ENCODE results near the gene MGAT5B.

MGAT5B gene

DNA sequence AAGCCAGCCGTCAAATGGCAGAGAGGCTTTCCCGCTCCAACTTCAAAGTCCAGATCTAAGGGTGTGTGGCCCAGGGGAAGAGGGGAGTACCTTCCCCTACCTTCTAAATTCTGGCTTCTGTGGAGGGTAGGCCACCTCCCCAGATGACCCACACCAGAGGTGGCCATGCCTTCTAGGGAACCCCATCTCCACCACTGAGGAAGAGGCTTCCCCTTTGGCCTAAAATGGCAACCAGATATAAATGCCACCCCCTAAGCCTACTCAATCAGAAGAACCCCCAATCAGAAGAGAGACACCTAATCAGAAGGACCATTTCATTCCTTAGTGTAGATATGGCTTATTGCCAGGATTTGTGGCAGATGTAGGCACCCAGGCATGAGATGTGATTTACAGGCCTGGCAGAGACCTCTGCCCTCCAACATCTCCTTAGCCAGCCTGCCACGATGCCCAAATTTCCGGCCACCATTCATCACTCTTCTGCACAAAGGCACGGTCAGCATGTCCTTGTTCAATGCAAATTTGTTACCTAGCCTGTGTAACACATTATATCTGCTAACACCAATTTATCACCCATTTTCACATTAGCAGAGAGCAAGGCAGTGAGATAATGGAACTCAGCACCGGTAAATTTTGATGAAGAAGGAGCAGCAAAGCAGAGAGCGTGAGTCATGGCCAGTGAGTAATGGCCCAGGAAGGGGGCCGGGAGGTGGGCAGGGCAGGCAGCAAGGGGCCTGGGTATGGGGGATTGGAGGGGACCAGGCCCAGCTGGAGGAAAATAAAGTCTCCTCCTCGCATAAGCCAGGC is 1.2 kb upstream of the MGAT5B start:
- Mint-ChIP-seq H3K4me1 (peaks cover 6% of the 10 kb centered on the region), H3K4me3 (peak overlapping the region; percentile 59), H3K27ac (no peak overlapping the region), H3K27me3 (peaks cover 9% of the 10 kb centered on the region), H3K36me3 (no peaks in the 10 kb centered on the region), H3K9me3 (no peaks in the 10 kb centered on the region)

DNA sequence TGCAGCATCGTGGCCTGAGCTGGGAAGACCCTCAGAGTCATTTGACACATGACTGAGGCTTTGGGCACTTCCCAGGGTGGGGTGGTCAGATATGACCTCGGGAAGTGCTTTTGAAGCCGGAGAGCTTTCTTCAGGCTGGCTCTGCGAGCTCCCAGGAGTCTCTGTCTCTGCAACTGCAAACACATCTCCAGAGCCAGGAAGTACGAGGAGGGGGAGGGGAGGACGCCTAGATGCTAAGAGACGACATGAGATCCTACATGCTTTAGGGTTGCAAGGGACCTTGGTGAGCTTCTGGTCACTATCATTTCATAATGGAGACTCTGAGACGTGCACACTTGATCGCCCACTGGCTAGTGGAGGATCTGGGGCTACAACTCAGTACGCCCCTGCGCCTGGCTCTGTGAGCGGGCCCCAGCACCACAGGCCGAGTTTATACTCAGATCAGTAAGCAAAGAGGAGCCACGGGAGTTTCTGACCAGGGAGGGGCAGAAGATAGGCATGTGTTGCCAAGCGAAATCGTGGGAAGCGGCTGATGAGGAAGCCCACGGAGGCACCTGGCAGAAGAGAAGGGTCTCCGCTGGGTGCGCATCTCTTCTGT is 527 bp upstream of the MGAT5B start:
- Mint-ChIP-seq H3K27me3 (peaks cover 9% of the 10 kb centered on the region), H3K4me3 (peak overlapping the region; percentile 59), H3K4me1 (peaks cover 6% of the 10 kb centered on the region), H3K27ac (no peak overlapping the region), H3K9me3 (no peaks in the 10 kb centered on the region), H3K36me3 (no peaks in the 10 kb centered on the region)

DNA sequence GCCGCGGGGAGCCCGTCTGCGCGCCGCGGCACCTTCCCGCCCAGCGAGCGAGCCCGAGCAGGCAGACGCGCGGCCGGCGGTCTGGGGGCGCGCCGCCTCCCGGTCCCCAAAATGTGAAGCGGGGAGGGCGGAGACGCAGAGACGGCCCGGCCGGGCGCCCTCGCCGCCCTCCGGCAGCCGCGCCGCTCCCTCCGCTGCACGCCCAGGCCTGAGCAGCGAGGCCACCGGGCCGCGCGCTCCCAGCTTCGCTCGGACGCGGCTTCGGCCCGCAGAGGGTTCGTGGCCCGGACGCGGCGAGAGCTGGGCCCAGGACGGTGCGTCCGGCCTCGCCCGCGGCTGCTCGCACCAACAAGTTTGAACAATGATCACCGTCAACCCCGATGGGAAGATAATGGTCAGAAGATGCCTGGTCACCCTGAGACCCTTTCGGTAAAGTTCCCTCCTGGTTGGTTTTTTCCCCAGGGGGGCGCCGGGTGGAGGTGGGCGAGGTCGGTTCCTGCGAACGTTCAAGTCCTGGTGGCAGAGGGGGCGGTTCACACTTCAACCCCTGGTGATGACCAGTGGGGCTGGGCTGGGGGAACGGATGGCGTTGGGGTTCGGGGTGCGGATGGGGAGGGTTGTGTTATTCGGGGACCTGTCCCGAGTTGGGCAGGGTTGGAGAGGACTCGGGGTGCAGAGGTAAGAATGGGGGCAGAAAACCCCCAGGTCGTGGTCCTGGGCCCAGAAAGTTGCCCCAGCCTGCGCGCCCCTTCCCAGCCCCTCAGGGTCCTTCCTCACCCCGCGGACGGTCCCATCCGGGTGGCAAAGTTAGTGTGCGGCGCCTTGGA is 678 bp downstream of the MGAT5B start:
- H3K27ac Mint-ChIP-seq, result no peak overlapping the region
- H3K4me1 Mint-ChIP-seq, result peaks cover 6% of the 10 kb centered on the region
- H3K27me3 Mint-ChIP-seq, result peaks cover 9% of the 10 kb centered on the region
- H3K9me3 Mint-ChIP-seq, result no peaks in the 10 kb centered on the region
- H3K36me3 Mint-ChIP-seq, result no peaks in the 10 kb centered on the region
- peak overlapping the region; percentile 70 for H3K4me3 Mint-ChIP-seq

DNA sequence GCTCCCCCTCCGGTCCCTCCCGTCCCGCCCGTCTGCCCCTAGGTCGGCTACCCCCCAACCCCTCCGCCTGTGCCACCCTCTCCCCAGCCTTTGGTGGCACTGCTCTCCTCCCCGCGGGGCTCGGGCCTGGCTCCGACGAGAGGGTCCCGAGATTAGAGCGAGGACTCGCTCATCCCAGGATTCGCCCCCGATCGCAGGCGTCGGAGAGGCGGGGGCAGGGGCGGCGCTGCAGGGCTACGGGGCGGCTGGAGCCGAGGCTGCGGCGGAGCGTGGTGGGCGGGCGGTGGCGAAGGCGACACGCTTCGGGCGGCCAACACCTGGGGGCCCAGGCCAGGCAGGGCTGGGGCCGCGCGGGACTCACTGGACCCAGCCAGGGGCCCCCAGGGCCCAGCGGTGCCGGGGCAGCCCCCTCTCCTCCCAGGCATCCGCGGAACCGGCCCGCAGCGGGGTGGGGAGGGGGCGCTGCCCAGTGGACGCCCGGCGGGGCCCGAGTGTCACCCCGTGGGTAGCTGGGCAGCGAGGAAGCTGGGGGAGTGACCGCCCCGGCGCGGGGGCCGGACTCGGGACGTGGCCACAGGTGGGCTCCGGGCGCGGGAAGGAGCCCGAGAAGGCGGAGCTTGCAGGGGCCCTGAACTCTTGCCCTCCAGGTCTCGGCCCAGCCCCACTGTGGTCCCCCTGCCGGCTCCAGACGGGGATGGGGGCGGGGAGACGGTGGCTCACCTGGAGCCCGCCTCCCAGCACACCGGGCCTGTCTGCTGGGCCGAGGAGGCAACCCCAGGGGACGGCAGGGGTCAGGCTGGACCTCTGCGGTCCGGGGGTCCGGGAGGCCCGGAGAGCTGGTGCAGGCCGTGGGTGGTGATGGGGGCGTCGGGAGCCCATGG is 1.5 kb downstream of the MGAT5B start:
- H3K27ac Mint-ChIP-seq, result no peak overlapping the region
- peaks cover 9% of the 10 kb centered on the region for H3K27me3 Mint-ChIP-seq
- H3K4me1 Mint-ChIP-seq, result peaks cover 6% of the 10 kb centered on the region
- H3K4me3 Mint-ChIP-seq, result no peak overlapping the region
- no peaks in the 10 kb centered on the region for H3K9me3 Mint-ChIP-seq
- no peaks in the 10 kb centered on the region for H3K36me3 Mint-ChIP-seq

DNA sequence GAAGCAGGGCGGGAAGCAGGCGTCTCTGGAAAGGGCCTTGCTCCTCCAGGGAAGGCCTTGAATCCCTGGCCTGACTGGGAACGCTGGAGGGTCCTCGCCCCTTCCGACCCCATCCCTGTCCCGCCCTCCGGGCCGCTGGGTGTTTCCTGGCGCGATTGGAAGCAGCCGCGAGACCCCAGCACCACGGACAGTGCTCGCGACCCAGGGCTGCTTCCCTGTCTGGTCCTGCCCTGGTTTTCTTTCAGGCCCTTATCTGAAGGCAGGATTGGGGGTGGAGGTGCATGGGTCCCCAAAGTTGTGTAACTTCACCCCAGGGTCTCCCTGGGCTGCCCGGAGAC is 2.1 kb downstream of the MGAT5B start:
- Mint-ChIP-seq H3K27ac (no peak overlapping the region), H3K27me3 (peaks cover 9% of the 10 kb centered on the region), H3K4me1 (peaks cover 6% of the 10 kb centered on the region), H3K4me3 (no peak overlapping the region), H3K36me3 (peaks cover 1% of the 10 kb centered on the region), H3K9me3 (peaks cover 2% of the 10 kb centered on the region)

DNA sequence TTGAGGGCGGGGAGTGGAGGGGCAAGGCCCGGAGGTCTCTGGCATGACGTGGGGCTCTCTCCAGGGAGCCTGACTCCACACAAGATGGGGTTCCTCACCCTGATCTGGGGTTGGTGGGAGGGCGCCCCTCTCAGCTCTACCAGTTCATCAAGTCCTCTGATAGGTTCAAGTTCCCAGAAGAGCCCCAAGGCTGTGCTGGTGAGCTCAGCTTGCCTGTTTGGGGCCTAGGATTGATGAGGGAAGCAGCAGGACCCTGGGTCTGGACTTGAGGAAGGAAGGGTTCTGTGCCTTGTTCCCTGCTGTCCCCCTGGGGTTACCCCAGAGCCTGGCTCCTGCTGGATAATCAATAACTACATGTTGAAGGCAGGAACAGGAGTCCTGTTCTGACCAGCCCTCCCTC is 3.5 kb downstream of the MGAT5B start:
- no peak overlapping the region for H3K4me3 Mint-ChIP-seq
- peaks cover 9% of the 10 kb centered on the region for H3K27me3 Mint-ChIP-seq
- H3K4me1 Mint-ChIP-seq, result peaks cover 6% of the 10 kb centered on the region
- H3K27ac Mint-ChIP-seq, result no peak overlapping the region
- peaks cover 2% of the 10 kb centered on the region for H3K36me3 Mint-ChIP-seq
- H3K9me3 Mint-ChIP-seq, result peaks cover 7% of the 10 kb centered on the region

DNA sequence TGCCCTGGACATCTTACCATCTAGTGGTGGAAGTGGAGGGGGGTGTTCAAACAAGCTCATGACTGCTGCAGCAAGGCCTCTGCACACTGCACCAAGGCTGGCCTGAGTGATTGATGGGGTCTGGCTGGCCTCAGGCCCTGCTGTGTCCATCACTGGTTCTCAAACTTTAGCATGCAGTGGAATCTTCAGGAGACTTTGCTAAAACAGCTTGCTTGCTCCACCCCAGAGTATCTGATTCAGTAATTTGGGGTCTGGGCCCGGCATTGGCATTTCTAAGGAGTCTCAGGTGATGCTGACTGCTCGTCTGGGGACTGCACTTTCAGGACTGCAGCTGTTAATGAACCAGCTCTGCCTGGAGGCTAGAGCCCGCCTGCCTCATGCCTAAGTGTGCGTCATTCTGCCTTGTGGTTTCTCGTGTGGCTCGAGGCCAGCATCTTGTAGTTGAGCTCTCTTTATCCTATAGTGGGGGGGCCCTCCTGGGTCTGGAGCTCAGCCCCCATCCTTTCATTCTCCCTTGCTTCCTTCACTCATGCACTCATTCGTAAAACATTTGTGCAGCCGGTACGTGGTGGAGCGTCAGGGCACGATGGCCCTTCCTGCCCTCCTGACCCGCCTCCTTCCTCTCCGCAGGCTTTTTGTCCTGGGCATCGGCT is 4.1 kb downstream of the MGAT5B start:
- Mint-ChIP-seq H3K27ac (no peak overlapping the region), H3K27me3 (peaks cover 7% of the 10 kb centered on the region), H3K36me3 (peaks cover 2% of the 10 kb centered on the region), H3K9me3 (peaks cover 7% of the 10 kb centered on the region), H3K4me1 (peaks cover 6% of the 10 kb centered on the region), H3K4me3 (no peak overlapping the region)

DNA sequence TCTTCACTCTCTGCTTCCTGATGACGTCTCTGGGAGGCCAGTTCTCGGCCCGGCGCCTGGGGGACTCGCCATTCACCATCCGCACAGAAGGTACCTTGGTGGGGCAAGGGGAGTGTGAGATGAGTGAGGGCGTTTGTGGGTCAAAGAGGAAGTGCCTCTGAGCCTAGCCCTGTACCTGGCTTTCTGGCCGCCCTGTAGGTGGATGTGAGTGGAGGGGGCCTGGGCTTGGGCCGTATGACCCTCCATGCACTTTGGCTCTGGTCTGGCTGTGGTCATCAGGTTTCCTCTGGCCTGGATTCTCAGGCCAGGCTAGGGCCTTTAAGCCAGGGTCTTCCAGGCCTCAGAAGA is 4.6 kb downstream of the MGAT5B start:
- no peak overlapping the region for H3K27ac Mint-ChIP-seq
- peaks cover 7% of the 10 kb centered on the region for H3K9me3 Mint-ChIP-seq
- peaks cover 5% of the 10 kb centered on the region for H3K27me3 Mint-ChIP-seq
- peaks cover 2% of the 10 kb centered on the region for H3K36me3 Mint-ChIP-seq
- H3K4me1 Mint-ChIP-seq, result peaks cover 1% of the 10 kb centered on the region
- H3K4me3 Mint-ChIP-seq, result no peak overlapping the region

DNA sequence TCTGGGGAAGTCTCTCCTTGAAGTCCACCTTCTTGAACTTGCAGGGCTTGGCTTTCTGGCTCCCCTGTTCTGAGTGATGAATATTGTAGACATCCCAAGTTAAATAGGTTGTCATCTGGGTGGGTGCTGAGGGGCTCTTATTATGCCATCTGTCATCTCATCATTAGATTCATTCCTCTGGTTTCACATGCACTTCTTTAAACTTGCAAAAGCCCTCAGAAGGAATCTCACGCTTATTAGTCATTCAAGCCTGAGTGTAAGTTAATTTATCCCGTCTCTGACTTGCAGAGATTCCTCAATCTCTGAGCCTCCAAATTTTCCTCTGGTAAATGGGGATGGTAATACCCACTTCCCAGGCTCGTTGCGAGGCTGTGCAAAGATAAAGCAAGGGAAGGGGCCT is 5.7 kb downstream of the MGAT5B start:
- peaks cover 7% of the 10 kb centered on the region for H3K9me3 Mint-ChIP-seq
- H3K36me3 Mint-ChIP-seq, result peaks cover 2% of the 10 kb centered on the region
- peaks cover 5% of the 10 kb centered on the region for H3K27me3 Mint-ChIP-seq
- H3K4me3 Mint-ChIP-seq, result no peak overlapping the region
- no peak overlapping the region for H3K27ac Mint-ChIP-seq
- H3K4me1 Mint-ChIP-seq, result no peaks in the 10 kb centered on the region

DNA sequence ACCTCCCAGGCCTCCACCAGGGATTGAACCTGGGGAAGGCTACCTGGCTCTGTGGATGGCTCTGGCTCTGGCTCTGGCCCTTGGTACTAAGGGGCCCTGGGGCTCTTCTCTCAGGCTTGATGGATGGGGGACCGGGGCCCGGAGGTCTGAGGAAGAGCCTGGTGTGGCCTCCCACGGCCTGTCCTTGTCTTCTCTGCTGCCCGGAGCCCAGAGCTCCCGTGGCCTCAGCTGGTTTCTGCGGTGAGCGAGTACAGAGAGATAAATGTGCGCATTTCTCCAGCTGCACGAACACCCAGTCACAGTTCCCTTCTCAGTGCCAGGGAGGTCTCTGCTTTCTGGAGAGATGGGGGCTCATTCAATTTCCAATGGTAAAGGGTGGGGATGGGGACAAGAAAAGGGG is 9.2 kb downstream of the MGAT5B start:
- Mint-ChIP-seq H3K4me3 (no peak overlapping the region), H3K4me1 (no peaks in the 10 kb centered on the region), H3K27me3 (no peaks in the 10 kb centered on the region), H3K27ac (no peak overlapping the region), H3K36me3 (peaks cover 2% of the 10 kb centered on the region), H3K9me3 (peaks cover 7% of the 10 kb centered on the region)

DNA sequence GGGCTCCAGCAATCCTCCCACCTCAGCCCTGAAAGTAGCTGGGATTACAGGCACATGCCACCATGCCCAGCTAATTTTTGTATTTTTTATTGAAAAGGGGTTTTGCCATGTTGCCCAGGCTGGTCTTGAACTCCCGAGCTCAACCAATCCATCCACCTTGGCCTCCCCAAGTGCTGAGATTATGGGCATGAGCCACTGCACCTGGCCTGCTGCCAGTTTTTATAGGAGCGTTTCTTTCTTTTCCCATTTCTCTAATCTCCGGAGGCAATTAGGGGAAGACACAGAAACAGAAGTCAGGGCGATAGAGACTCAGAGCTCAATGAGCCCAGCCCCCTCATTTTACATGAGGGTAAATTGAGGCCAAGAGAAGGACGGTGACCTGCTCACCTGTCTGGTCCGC is 10.4 kb downstream of the MGAT5B start:
- Mint-ChIP-seq H3K4me1 (no peaks in the 10 kb centered on the region), H3K36me3 (peaks cover 2% of the 10 kb centered on the region), H3K27me3 (no peaks in the 10 kb centered on the region)

DNA sequence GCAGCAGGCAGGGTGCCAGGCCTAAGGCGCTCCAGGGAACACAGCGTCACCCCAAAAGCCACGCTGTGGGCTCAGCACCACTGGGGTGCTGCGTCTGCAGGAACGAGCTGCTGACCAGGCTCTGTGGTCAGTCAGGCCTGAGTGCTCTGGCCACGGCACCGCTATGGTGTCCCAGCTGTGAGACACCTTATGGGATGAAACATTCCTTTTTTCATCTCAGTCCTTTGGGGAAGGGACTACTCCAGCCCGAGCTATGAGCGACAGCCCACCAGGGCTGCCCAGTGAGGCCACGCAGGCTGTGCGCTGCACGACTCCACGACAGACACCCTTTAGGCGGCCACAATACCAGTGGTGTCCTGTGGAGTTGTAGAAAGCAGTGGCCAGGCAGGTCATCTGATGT is 11.1 kb downstream of the MGAT5B start:
- Mint-ChIP-seq H3K27ac (no peak overlapping the region), H3K4me3 (no peak overlapping the region), H3K9me3 (peaks cover 7% of the 10 kb centered on the region), H3K36me3 (peaks cover 2% of the 10 kb centered on the region), H3K27me3 (no peaks in the 10 kb centered on the region), H3K4me1 (no peaks in the 10 kb centered on the region)

More for the DNA sequence above, 10.4 kb downstream of the MGAT5B start:
- peaks cover 7% of the 10 kb centered on the region for H3K9me3 Mint-ChIP-seq
- H3K4me3 Mint-ChIP-seq, result no peak overlapping the region
- no peak overlapping the region for H3K27ac Mint-ChIP-seq

DNA sequence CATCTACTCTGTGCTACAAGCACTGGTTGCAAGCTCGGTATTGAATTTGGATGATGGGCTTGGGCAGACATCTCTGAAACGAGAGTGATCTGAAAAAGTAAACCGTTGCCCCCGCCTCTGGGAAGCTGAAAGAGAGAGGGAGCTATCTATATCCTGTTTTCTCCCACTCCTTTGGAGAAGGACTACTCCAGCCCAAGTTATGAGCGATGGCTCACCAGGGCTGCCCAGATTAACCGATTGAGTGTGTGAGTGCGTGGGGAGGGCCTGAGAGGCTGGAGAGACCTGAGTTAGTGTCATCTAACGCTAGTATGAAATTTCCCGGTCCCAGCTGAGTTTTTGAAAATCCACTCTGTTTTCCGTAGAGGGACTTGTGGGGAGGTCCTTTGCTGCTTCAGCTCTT is 11.5 kb downstream of the MGAT5B start:
- Mint-ChIP-seq H3K27me3 (no peaks in the 10 kb centered on the region), H3K4me3 (no peak overlapping the region), H3K36me3 (peaks cover 2% of the 10 kb centered on the region), H3K4me1 (no peaks in the 10 kb centered on the region), H3K9me3 (peaks cover 7% of the 10 kb centered on the region), H3K27ac (no peak overlapping the region)

DNA sequence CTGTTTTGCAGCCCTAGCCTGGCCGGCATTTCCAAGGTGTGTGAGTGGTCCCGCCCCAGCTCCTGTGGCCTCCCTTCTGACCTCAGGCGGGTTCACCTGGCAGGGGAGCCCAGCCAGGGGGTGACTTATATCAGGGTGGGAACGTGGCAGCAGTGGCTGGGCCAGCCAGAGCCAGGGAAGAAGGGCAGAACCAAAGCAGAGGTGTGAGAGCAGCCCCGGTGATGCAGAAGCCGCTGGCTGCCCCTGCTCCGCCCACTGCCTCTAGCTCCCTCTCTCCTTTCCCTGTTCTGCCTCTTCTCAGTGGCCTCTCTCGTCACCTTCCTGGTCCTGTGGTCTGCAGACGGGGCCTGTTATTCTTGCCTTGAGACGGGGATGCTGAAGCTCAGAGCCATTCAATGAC is 12.1 kb downstream of the MGAT5B start:
- H3K36me3 Mint-ChIP-seq, result peaks cover 1% of the 10 kb centered on the region
- peak overlapping the region; percentile 46 for H3K27ac Mint-ChIP-seq
- peaks cover 5% of the 10 kb centered on the region for H3K9me3 Mint-ChIP-seq
- no peaks in the 10 kb centered on the region for H3K4me1 Mint-ChIP-seq
- H3K27me3 Mint-ChIP-seq, result no peaks in the 10 kb centered on the region
- no peak overlapping the region for H3K4me3 Mint-ChIP-seq

DNA sequence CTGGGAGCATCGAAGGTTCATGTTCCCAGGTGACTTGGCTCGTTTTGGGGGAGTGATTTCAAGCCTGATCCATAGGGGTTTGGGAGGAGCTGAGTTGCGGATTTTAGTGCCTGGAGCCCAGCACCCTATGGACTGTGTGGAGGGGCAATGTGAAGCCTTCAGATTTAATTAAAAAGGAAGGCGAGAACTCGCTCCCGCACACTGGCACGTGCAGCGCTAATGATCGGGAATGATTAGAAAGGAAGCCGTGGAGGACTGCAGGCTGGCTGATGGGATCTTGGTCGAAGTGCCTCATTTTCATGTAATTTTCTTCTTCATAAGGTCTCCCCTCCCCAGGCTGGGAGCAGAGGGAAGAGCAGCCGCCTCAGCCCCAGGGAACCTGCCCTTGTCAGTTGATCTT is 12.8 kb downstream of the MGAT5B start:
- Mint-ChIP-seq H3K4me1 (no peaks in the 10 kb centered on the region), H3K27me3 (no peaks in the 10 kb centered on the region), H3K9me3 (no peaks in the 10 kb centered on the region), H3K36me3 (no peaks in the 10 kb centered on the region), H3K4me3 (no peak overlapping the region), H3K27ac (no peak overlapping the region)
